HEK293T (cell line): ENCODE measurements around the gene C1QTNF6.

Experiments used
- CTCF ChIA-PET: fragments of 350-600 bp; formaldehyde crosslinking; extraction: SDS; loops from one replicate; lab custom pipeline; 2021; ENCODE audit warnings: antibody characterized with exemption, inconsistent platforms; lab: Yijun Ruan, JAX
- POLR2A ChIA-PET: fragments of 350-600 bp; formaldehyde crosslinking; extraction: SDS; loops from one replicate; lab custom pipeline; 2020; ENCODE audit warnings: antibody characterized with exemption, inconsistent platforms; lab: Yijun Ruan, JAX
- DNase-seq: peaks from one replicate; pipeline ENCODE4 v3.0.0; 2012; ENCODE audit warnings: mixed read lengths; ENCODE audit errors: extremely low spot score
- ARNT ChIP-seq: fragments of 450-650 bp; IDR thresholded peaks from 2 replicates; pipeline ENCODE4 v1.6.1; 2017; ENCODE audit warnings: mild to moderate bottlenecking
- BHLHE40 ChIP-seq: fragments of 450-650 bp; IDR thresholded peaks from 2 replicates; pipeline ENCODE4 v1.6.1; 2016; ENCODE audit warnings: mild to moderate bottlenecking, moderate library complexity, borderline replicate concordance
- CTBP1 ChIP-seq: fragments of 450-650 bp; IDR thresholded peaks from 2 replicates; pipeline ENCODE4 v1.6.1; 2016; ENCODE audit warnings: borderline replicate concordance
- ELF4 ChIP-seq: fragments of 450-650 bp; IDR thresholded peaks from 2 replicates; pipeline ENCODE4 v1.6.1; 2017; ENCODE audit warnings: antibody characterized with exemption
- FOXA1 ChIP-seq: fragments of 450-650 bp; IDR thresholded peaks from 2 replicates; pipeline ENCODE4 v1.6.1; 2016; ENCODE audit warnings: mild to moderate bottlenecking
- FOXK2 ChIP-seq: fragments of 450-650 bp; IDR thresholded peaks from 2 replicates; pipeline ENCODE4 v1.6.1; 2016; ENCODE audit warnings: mild to moderate bottlenecking
- FOXM1 ChIP-seq: fragments of 450-650 bp; IDR thresholded peaks from 2 replicates; pipeline ENCODE4 v1.6.1; 2017; ENCODE audit warnings: mild to moderate bottlenecking, borderline replicate concordance
- HDGF ChIP-seq: fragments of 450-650 bp; IDR thresholded peaks from 2 replicates; pipeline ENCODE4 v1.6.1; 2017; ENCODE audit warnings: antibody characterized with exemption, borderline replicate concordance
- L3MBTL2 ChIP-seq: fragments of 450-650 bp; conservative IDR thresholded peaks from 2 replicates; pipeline ENCODE4 v1.6.1; 2016; ENCODE audit warnings: mild to moderate bottlenecking
- LEF1 ChIP-seq: fragments of 450-650 bp; IDR thresholded peaks from 2 replicates; pipeline ENCODE4 v1.6.1; 2017; ENCODE audit warnings: mild to moderate bottlenecking, borderline replicate concordance
- NFRKB ChIP-seq: fragments of 450-650 bp; IDR thresholded peaks from 2 replicates; pipeline ENCODE4 v1.6.1; 2016; ENCODE audit warnings: mild to moderate bottlenecking, moderate library complexity
- PKNOX1 ChIP-seq: fragments of 450-650 bp; IDR thresholded peaks from 2 replicates; pipeline ENCODE4 v1.6.1; 2016
- SP1 ChIP-seq: fragments of 450-650 bp; IDR thresholded peaks from 2 replicates; pipeline ENCODE4 v1.6.1; 2017
- SUZ12 ChIP-seq: fragments of 450-650 bp; IDR thresholded peaks from 2 replicates; pipeline ENCODE4 v1.6.1; 2016; ENCODE audit warnings: mild to moderate bottlenecking
- TARDBP ChIP-seq: fragments of 450-650 bp; IDR thresholded peaks from 2 replicates; pipeline ENCODE4 v1.6.1; 2016
- ZNF384 ChIP-seq: fragments of 450-650 bp; IDR thresholded peaks from 2 replicates; pipeline ENCODE4 v1.6.1; 2016

Gene C1QTNF6

GRCh38 chr22:37133304-37134018 is 54.6 kb downstream of the C1QTNF6 start:
- TF ChIP-seq LEF1 (no peak), ELF4 (no peak), HDGF (no peak), TARDBP (no peak), FOXA1 (no peak), FOXM1 (no peak), L3MBTL2 (no peak)
- ChIA-PET CTCF (no interaction called here), POLR2A (no interaction called here)
- DNase-seq, result no peak

GRCh38 chr22:37132773-37133172 is 55.3 kb downstream of the C1QTNF6 start:
- POLR2A ChIA-PET, result no interaction called here
- no peak for DNase-seq
- TF ChIP-seq HDGF, result no peak
- TF ChIP-seq L3MBTL2, result no peak
- TF ChIP-seq NFRKB, result no peak
- no peak for TF ChIP-seq ARNT
- TF ChIP-seq CTBP1, result no peak
- no peak for TF ChIP-seq FOXK2
- no peak for TF ChIP-seq LEF1
- TF ChIP-seq BHLHE40, result no peak
- TF ChIP-seq ZNF384, result no peak
- no peak for TF ChIP-seq ELF4
- TF ChIP-seq SP1, result no peak
- no peak for TF ChIP-seq FOXA1
- no peak for TF ChIP-seq PKNOX1
- TF ChIP-seq FOXM1, result no peak
- TF ChIP-seq TARDBP, result no peak
- no peak for TF ChIP-seq SUZ12
- CTCF ChIA-PET, result no interaction called here
